Suprapubic skin (tissue), 3 donors: ENCODE data around the gene ZNF408.

Source experiments
- CTCF ChIP-seq, 2 donors: fragments of 200-600 bp in 1 of 2; fragments of 450-650 bp in 1 of 2; sonication (generic) in 1 of 2; IDR thresholded peaks; one replicate each; pipeline ENCODE4 v1.5.1; 2016 to 2019; ENCODE audit warnings: antibody characterized with exemption in 2 of 2, mild to moderate bottlenecking in 1 of 2, moderate library complexity in 1 of 2
- POLR2A ChIP-seq, 2 donors: fragments of 450-650 bp; IDR thresholded peaks; one replicate each; pipeline ENCODE4 v1.6.1; 2017; ENCODE audit warnings: antibody characterized with exemption in 2 of 2, mild to moderate bottlenecking in 2 of 2, moderate library complexity in 2 of 2

- TF ChIP-seq POLR2A (IDR thresholded peaks at IDR 0.05) (no peak), CTCF (IDR thresholded peaks at IDR 0.05) (no peak)
Measured at GRCh38 chr11:46697723-46698122, 3.1 kb upstream of the ZNF408 start.
